GM21825 (cell line): ENCODE measurements around the gene C6orf163.

ENCODE experiments used
- ATAC-seq: cut with Tn5 transposase; IDR thresholded peaks from one replicate; pipeline ENCODE4 v1.9.1; 2021; ENCODE audit warnings: mild to moderate bottlenecking, moderate library complexity; ENCODE audit not compliant: unreplicated experiment

C6orf163 gene

GRCh38 chr6:87408721-87409155 lies 64.1 kb downstream of the C6orf163 start:
- ATAC-seq: no peak
